ENCODE data around the gene BMP5.

DNA sequence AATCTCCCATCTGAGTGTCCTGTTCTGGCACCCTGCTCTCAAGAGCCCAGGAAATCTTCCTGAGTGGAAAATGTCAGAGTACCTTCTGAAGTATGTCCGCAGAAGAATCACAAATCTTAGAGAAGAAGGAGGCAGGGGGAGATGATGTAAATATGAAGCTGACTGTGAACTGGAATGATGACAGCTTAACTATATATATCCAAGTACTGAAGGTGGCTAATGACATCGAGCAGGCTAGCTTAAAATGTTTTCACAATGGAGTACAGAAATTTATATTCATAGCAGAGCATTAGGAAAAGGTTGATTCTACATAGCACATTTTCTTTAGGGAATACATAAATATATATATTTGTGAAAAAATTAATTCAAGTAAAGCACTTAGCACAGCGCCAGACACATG is 64.3 kb downstream of the BMP5 start:
- TF ChIP-seq, protein P1, sequence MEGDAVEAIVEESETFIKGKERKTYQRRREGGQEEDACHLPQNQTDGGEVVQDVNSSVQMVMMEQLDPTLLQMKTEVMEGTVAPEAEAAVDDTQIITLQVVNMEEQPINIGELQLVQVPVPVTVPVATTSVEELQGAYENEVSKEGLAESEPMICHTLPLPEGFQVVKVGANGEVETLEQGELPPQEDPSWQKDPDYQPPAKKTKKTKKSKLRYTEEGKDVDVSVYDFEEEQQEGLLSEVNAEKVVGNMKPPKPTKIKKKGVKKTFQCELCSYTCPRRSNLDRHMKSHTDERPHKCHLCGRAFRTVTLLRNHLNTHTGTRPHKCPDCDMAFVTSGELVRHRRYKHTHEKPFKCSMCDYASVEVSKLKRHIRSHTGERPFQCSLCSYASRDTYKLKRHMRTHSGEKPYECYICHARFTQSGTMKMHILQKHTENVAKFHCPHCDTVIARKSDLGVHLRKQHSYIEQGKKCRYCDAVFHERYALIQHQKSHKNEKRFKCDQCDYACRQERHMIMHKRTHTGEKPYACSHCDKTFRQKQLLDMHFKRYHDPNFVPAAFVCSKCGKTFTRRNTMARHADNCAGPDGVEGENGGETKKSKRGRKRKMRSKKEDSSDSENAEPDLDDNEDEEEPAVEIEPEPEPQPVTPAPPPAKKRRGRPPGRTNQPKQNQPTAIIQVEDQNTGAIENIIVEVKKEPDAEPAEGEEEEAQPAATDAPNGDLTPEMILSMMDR (IDR thresholded peaks at IDR 0.05; ENCODE audit: low read depth, low read length, poor library complexity, severe bottlenecking): no peak
- TF ChIP-seq EZH2phosphoT487 (IDR thresholded peaks at IDR 0.05; ENCODE audit: borderline replicate concordance, low read length): no peak
